ENCODE results near the gene ZDHHC11B.

DNA sequence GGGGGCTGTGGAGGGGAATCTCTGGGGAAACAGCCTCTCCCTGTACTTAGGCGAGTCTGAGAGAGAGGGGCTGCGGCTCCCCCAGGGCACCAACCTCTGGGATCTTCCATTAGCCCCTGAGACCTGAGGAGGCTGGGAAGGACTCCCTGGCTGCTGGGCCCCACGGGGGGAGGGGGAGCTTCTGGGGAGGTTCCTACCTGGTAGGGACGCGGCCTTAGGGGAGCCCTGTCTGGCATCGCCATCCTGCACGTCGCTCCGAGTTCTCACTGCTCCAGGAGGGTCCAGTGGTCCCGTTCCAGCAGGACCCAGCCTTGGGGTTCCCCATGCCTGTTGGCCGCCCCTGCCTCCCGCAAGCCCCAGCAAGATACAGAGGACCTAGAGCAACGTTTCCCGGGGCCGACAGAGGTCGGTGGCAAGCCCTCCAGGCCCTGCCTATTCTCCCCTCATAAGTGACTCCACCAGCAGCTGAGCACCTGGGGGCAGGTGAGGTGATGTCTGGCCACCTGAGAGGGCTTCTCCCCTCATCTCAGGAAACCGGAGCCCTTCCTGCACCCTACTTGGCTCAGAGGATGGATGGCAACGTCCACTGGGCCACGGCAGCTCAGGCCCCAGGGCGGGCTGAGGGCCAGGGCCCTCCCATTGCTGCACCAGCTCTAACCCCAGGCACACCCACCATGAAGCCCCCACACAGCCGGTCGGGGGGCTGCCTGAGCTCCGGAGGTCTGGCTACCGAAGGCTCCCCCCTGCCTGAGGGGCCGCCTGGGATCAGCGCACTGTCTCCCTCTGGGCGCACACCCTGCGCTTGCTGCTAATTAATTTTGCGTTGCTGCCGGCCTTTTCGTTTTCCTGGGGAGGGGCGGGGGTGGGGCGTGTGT lies 113.9 kb downstream of the ZDHHC11B start:
- TF ChIP-seq, protein P1, sequence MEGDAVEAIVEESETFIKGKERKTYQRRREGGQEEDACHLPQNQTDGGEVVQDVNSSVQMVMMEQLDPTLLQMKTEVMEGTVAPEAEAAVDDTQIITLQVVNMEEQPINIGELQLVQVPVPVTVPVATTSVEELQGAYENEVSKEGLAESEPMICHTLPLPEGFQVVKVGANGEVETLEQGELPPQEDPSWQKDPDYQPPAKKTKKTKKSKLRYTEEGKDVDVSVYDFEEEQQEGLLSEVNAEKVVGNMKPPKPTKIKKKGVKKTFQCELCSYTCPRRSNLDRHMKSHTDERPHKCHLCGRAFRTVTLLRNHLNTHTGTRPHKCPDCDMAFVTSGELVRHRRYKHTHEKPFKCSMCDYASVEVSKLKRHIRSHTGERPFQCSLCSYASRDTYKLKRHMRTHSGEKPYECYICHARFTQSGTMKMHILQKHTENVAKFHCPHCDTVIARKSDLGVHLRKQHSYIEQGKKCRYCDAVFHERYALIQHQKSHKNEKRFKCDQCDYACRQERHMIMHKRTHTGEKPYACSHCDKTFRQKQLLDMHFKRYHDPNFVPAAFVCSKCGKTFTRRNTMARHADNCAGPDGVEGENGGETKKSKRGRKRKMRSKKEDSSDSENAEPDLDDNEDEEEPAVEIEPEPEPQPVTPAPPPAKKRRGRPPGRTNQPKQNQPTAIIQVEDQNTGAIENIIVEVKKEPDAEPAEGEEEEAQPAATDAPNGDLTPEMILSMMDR (IDR thresholded peaks at IDR 0.05) = no peak
- TF ChIP-seq POLR2A (IDR thresholded peaks at IDR 0.05) = no peak
